Transverse colon (tissue), 4 donors: ENCODE measurements around the gene NFE2L3.

Experiments
- POLR2A ChIP-seq: fragments of 450-650 bp; IDR thresholded peaks from one replicate; pipeline ENCODE4 v1.6.1; 2016; ENCODE audit warnings: antibody characterized with exemption, mild to moderate bottlenecking, moderate library complexity
- POLR2AphosphoS5 ChIP-seq, 3 donors: sonication (generic); formaldehyde crosslinking; IDR thresholded peaks; one replicate each; pipeline ENCODE4 v1.6.1; 2016; ENCODE audit warnings: antibody characterized with exemption in 3 of 3
- TF ChIP-seq, protein P1 (sequence below), 5 experiments: fragments of 200-600 bp in 3 of 5; fragments of 450-650 bp in 2 of 5; sonication (generic) in 3 of 5; IDR thresholded peaks; 1 replicate in 2 of 5; 2 replicates in 3 of 5; pipeline ENCODE4 v1.5.1; 2016 to 2017; ENCODE audit warnings: antibody characterized with exemption in 5 of 5, inconsistent platforms in 3 of 5, mild to moderate bottlenecking in 2 of 5, moderate library complexity in 1 of 5

DNA sequence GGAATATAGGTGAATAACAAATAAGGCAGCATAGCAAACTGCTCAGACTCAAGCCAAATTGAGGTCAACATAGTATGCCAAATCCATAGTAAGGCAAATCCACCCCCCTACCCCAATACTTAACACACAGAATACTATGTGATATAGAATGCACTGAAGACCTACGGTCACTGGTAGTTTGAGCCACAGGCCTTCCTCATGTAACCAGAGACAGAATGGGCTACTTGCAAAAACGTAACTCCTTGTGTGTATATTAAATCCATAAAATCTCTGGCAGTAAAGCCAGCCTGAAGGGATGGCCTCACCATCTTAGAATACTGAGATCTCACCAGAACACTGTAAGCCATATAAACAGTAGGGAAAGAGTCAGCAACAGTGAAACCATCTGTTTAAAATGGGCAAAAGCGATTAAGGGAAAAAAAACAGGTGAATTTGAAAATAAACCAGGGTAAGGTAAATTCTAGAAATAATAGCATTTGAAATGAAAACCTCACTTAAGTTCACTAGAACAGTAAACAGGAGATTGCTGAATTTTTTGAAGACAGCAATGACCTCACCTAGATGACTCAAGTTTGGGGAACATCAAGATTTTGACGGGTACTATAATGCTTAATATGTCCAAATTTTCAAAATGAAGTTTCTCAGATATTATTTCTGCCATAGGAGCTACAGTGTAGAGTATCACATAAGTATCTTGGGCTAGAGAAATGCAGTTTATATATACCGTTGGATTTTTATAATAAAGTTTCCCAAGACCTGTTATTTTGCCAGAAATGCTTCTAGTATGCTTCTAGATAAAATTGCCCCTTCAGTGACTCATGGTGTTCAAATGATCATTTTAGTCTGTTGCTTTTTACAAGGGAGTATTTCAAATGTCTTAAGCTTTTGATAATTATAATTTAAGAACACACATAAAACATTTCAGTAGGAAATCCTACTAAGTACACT, 34.6 kb downstream of the NFE2L3 start:
- TF ChIP-seq, protein P1, sequence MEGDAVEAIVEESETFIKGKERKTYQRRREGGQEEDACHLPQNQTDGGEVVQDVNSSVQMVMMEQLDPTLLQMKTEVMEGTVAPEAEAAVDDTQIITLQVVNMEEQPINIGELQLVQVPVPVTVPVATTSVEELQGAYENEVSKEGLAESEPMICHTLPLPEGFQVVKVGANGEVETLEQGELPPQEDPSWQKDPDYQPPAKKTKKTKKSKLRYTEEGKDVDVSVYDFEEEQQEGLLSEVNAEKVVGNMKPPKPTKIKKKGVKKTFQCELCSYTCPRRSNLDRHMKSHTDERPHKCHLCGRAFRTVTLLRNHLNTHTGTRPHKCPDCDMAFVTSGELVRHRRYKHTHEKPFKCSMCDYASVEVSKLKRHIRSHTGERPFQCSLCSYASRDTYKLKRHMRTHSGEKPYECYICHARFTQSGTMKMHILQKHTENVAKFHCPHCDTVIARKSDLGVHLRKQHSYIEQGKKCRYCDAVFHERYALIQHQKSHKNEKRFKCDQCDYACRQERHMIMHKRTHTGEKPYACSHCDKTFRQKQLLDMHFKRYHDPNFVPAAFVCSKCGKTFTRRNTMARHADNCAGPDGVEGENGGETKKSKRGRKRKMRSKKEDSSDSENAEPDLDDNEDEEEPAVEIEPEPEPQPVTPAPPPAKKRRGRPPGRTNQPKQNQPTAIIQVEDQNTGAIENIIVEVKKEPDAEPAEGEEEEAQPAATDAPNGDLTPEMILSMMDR (IDR thresholded peaks at IDR 0.05) = no peak
- TF ChIP-seq POLR2A = no peak
- TF ChIP-seq POLR2AphosphoS5 (IDR thresholded peaks at IDR 0.05) = no peak
